ENCODE measurements around the gene BRD4. TPM values are rescaled to one million over a fixed set of nuclear protein-coding genes. Genes with fewer than 3 reads are reported as not detected.

Gene BRD4
- total RNA-seq, 2 experiments from 2014 or later: 110 to 113 TPM

- Mint-ChIP-seq H3K27me3 (no peaks in the 10 kb centered on the region), H3K36me3 (peaks cover 25% of the 10 kb centered on the region), H3K4me3 (no peak overlapping the region), H3K9me3 (no peaks in the 10 kb centered on the region), H3K4me1 (no peaks in the 10 kb centered on the region), H3K27ac (no peak overlapping the region)
- DNase-seq: no peak
These were observed 83.5 kb downstream of the BRD4 start for GRCh38 chr19:15248648-15249527.

GRCh38 chr19:15248106-15248505 lies 84.2 kb downstream of the BRD4 start:
- H3K27me3 Mint-ChIP-seq: no peaks in the 10 kb centered on the region
- H3K27ac Mint-ChIP-seq: no peak overlapping the region
- no peaks in the 10 kb centered on the region for H3K9me3 Mint-ChIP-seq
- no peak for DNase-seq
- H3K4me3 Mint-ChIP-seq: no peak overlapping the region
- H3K36me3 Mint-ChIP-seq: peaks cover 25% of the 10 kb centered on the region
- H3K4me1 Mint-ChIP-seq: no peaks in the 10 kb centered on the region

GRCh38 chr19:15247107-15248014 lies 85.0 kb downstream of the BRD4 start:
- Mint-ChIP-seq H3K4me3 (no peak overlapping the region), H3K36me3 (peaks cover 25% of the 10 kb centered on the region), H3K9me3 (no peaks in the 10 kb centered on the region), H3K27me3 (no peaks in the 10 kb centered on the region), H3K27ac (no peak overlapping the region), H3K4me1 (no peaks in the 10 kb centered on the region)
- DNase-seq: no peak

- Mint-ChIP-seq H3K4me1 (no peaks in the 10 kb centered on the region), H3K36me3 (peaks cover 24% of the 10 kb centered on the region), H3K9me3 (no peaks in the 10 kb centered on the region), H3K27ac (no peak overlapping the region), H3K27me3 (no peaks in the 10 kb centered on the region), H3K4me3 (no peak overlapping the region)
- DNase-seq: no peak
These were observed 86.2 kb downstream of the BRD4 start for GRCh38 chr19:15246198-15246481.

- Mint-ChIP-seq H3K36me3 (peaks cover 25% of the 10 kb centered on the region), H3K27me3 (no peaks in the 10 kb centered on the region), H3K27ac (no peak overlapping the region), H3K4me3 (no peak overlapping the region), H3K4me1 (no peaks in the 10 kb centered on the region), H3K9me3 (no peaks in the 10 kb centered on the region)
- no peak for DNase-seq
These were observed 86.8 kb downstream of the BRD4 start for GRCh38 chr19:15245370-15246197.

- Mint-ChIP-seq H3K36me3 (peaks cover 27% of the 10 kb centered on the region), H3K4me1 (no peaks in the 10 kb centered on the region)
These were observed 87.5 kb downstream of the BRD4 start for GRCh38 chr19:15244808-15245207.

GRCh38 chr19:15244106-15244803 lies 88.1 kb downstream of the BRD4 start:
- H3K27me3 Mint-ChIP-seq: no peaks in the 10 kb centered on the region
- no peak overlapping the region for H3K27ac Mint-ChIP-seq
- no peak for DNase-seq

More at GRCh38 chr19:15244808-15245207, 87.5 kb downstream of the BRD4 start:
- H3K27me3 Mint-ChIP-seq: no peaks in the 10 kb centered on the region
- DNase-seq: no peak
- no peak overlapping the region for H3K4me3 Mint-ChIP-seq
- H3K27ac Mint-ChIP-seq: no peak overlapping the region
- no peaks in the 10 kb centered on the region for H3K9me3 Mint-ChIP-seq

GRCh38 chr19:15243236-15243957 lies 88.9 kb downstream of the BRD4 start:
- Mint-ChIP-seq H3K27me3 (no peaks in the 10 kb centered on the region), H3K27ac (peak overlapping the region; percentile 52), H3K9me3 (no peaks in the 10 kb centered on the region), H3K4me1 (no peaks in the 10 kb centered on the region), H3K4me3 (no peak overlapping the region), H3K36me3 (peaks cover 26% of the 10 kb centered on the region)
- no peak for DNase-seq

More at GRCh38 chr19:15244106-15244803, 88.1 kb downstream of the BRD4 start:
- Mint-ChIP-seq H3K36me3 (peaks cover 27% of the 10 kb centered on the region), H3K4me1 (no peaks in the 10 kb centered on the region), H3K9me3 (no peaks in the 10 kb centered on the region), H3K4me3 (no peak overlapping the region)

- H3K27me3 Mint-ChIP-seq: no peaks in the 10 kb centered on the region
- no peak overlapping the region for H3K27ac Mint-ChIP-seq
- H3K36me3 Mint-ChIP-seq: peaks cover 26% of the 10 kb centered on the region
These were observed 91.0 kb downstream of the BRD4 start for GRCh38 chr19:15241259-15241910.

GRCh38 chr19:15240515-15240914 lies 91.8 kb downstream of the BRD4 start:
- Mint-ChIP-seq H3K36me3 (peaks cover 29% of the 10 kb centered on the region), H3K4me3 (no peak overlapping the region), H3K27ac (no peak overlapping the region)

More at GRCh38 chr19:15241259-15241910, 91.0 kb downstream of the BRD4 start:
- Mint-ChIP-seq H3K4me3 (no peak overlapping the region), H3K9me3 (no peaks in the 10 kb centered on the region), H3K4me1 (no peaks in the 10 kb centered on the region)
- DNase-seq: no peak

GRCh38 chr19:15239337-15239949 lies 92.9 kb downstream of the BRD4 start:
- Mint-ChIP-seq H3K4me1 (no peaks in the 10 kb centered on the region), H3K36me3 (peaks cover 34% of the 10 kb centered on the region), H3K4me3 (no peak overlapping the region), H3K27me3 (no peaks in the 10 kb centered on the region), H3K9me3 (no peaks in the 10 kb centered on the region), H3K27ac (no peak overlapping the region)
- no peak for DNase-seq

More at GRCh38 chr19:15240515-15240914, 91.8 kb downstream of the BRD4 start:
- no peaks in the 10 kb centered on the region for H3K4me1 Mint-ChIP-seq
- DNase-seq: no peak
- no peaks in the 10 kb centered on the region for H3K9me3 Mint-ChIP-seq
- no peaks in the 10 kb centered on the region for H3K27me3 Mint-ChIP-seq

GRCh38 chr19:15238639-15239155 lies 93.6 kb downstream of the BRD4 start:
- Mint-ChIP-seq H3K36me3 (peaks cover 31% of the 10 kb centered on the region), H3K27me3 (peaks cover 6% of the 10 kb centered on the region), H3K9me3 (no peaks in the 10 kb centered on the region), H3K4me1 (peaks cover 2% of the 10 kb centered on the region), H3K27ac (no peak overlapping the region), H3K4me3 (no peak overlapping the region)
- DNase-seq: no peak
